Tibial nerve (tissue), 4 donors: ENCODE measurements around the gene OR2V1.

Experiments
- CTCF ChIP-seq, 5 experiments: fragments of 200-600 bp in 3 of 5; fragments of 450-650 bp in 2 of 5; sonication (generic) in 3 of 5; IDR thresholded peaks; one replicate each; pipeline ENCODE4 v1.5.1; 2016 to 2019; ENCODE audit warnings: antibody characterized with exemption in 5 of 5, mild to moderate bottlenecking in 3 of 5, moderate library complexity in 2 of 5
- EP300 ChIP-seq, 2 donors: sonication (generic); formaldehyde crosslinking; IDR thresholded peaks; one replicate each; pipeline ENCODE4 v1.6.1; 2017; ENCODE audit warnings: antibody characterized with exemption in 2 of 2, mild to moderate bottlenecking in 1 of 2
- POLR2A ChIP-seq, 2 donors: fragments of 450-650 bp; IDR thresholded peaks; one replicate each; pipeline ENCODE4 v1.6.1; 2017; ENCODE audit warnings: antibody characterized with exemption in 2 of 2, mild to moderate bottlenecking in 2 of 2, moderate library complexity in 2 of 2

GRCh38 chr5:181159286-181160151 is 28.6 kb upstream of the OR2V1 start:
- TF ChIP-seq CTCF (IDR thresholded peaks at IDR 0.05): peak; percentile 78 to 89 (median 85)
- TF ChIP-seq POLR2A (IDR thresholded peaks at IDR 0.05): no peak
- no peak for TF ChIP-seq EP300 (IDR thresholded peaks at IDR 0.05)
